H9 (cell line): ENCODE measurements around the gene EIF2B5. TPM values are rescaled to one million over a fixed set of nuclear protein-coding genes. Genes with fewer than 3 reads are reported as not detected.

Source experiments
- DNase-seq: peaks from one replicate; pipeline ENCODE4 v3.0.0-alpha.2; 2017
- H2AFZ ChIP-seq: one replicate; pipeline ENCODE4 v1.6.1; 2013; ENCODE audit warnings: mild to moderate bottlenecking, low read length, control low read depth, moderate library complexity
- H2AK5ac ChIP-seq: 2 replicates; pipeline ENCODE4 v1.6.1; 2013; ENCODE audit warnings: low read length, control low read depth, mixed read lengths; ENCODE audit not compliant: insufficient read length
- H2BK120ac ChIP-seq: one replicate; pipeline ENCODE4 v1.6.1; 2013; ENCODE audit warnings: low read depth, mild to moderate bottlenecking, low read length, control low read depth, inconsistent platforms; ENCODE audit not compliant: poor library complexity, severe bottlenecking
- H2BK12ac ChIP-seq: 2 replicates; pipeline ENCODE4 v1.6.1; 2013; ENCODE audit warnings: low read length, control low read depth, mixed read lengths, low read depth; ENCODE audit not compliant: insufficient read length
- H2BK15ac ChIP-seq: 2 replicates; pipeline ENCODE4 v1.6.1; 2013; ENCODE audit warnings: low read depth, low read length, control low read depth
- H2BK20ac ChIP-seq: one replicate; pipeline ENCODE4 v1.6.1; 2013; ENCODE audit warnings: low read depth, mild to moderate bottlenecking, low read length, control low read depth, inconsistent platforms; ENCODE audit not compliant: poor library complexity, severe bottlenecking
- H2BK5ac ChIP-seq: 2 replicates; pipeline ENCODE4 v1.6.1; 2013; ENCODE audit warnings: low read length, control low read depth, mixed read lengths; ENCODE audit not compliant: insufficient read length
- H3K14ac ChIP-seq: 2 replicates; pipeline ENCODE4 v1.6.1; 2013; ENCODE audit warnings: low read length, control low read depth; ENCODE audit not compliant: insufficient read depth
- H3K18ac ChIP-seq: 2 replicates; pipeline ENCODE4 v1.6.1; 2013; ENCODE audit warnings: low read depth, mild to moderate bottlenecking, mixed read lengths, low read length, control low read depth; ENCODE audit not compliant: insufficient read length
- H3K23ac ChIP-seq: 2 replicates; pipeline ENCODE4 v1.6.1; 2013; ENCODE audit warnings: low read length, control low read depth, mixed read lengths, low read depth; ENCODE audit not compliant: insufficient read length
- H3K23me2 ChIP-seq: 2 replicates; pipeline ENCODE4 v1.6.1; 2013; ENCODE audit warnings: low read depth, mild to moderate bottlenecking, mixed read lengths, low read length, control low read depth; ENCODE audit not compliant: insufficient read length, poor library complexity, severe bottlenecking
- H3K27ac ChIP-seq: 2 replicates; pipeline ENCODE4 v1.5.1; 2013; ENCODE audit warnings: low read length, control low read depth, mixed read lengths, low read depth; ENCODE audit not compliant: insufficient read length
- H3K27me3 ChIP-seq: 2 replicates; pipeline ENCODE4 v1.6.1; 2013; ENCODE audit warnings: low read length, control low read depth, inconsistent platforms; ENCODE audit not compliant: insufficient read depth
- H3K4ac ChIP-seq: 2 replicates; pipeline ENCODE4 v1.6.1; 2013; ENCODE audit warnings: low read depth, mild to moderate bottlenecking, control low read depth, inconsistent platforms, low read length, moderate library complexity
- H3K4me1 ChIP-seq: 2 replicates; pipeline ENCODE4 v1.6.1; 2013; ENCODE audit warnings: low read length, control low read depth, inconsistent platforms; ENCODE audit not compliant: insufficient read depth
- H3K4me2 ChIP-seq: 2 replicates; pipeline ENCODE4 v1.6.1; 2013; ENCODE audit warnings: low read length, control low read depth, mixed read lengths; ENCODE audit not compliant: insufficient read length, insufficient read depth
- H3K56ac ChIP-seq: 2 replicates; pipeline ENCODE4 v1.6.1; 2013; ENCODE audit warnings: low read depth, mild to moderate bottlenecking, mixed read lengths, low read length, control low read depth; ENCODE audit not compliant: insufficient read length
- H3K79me1 ChIP-seq: 2 replicates; pipeline ENCODE4 v1.6.1; 2013; ENCODE audit warnings: low read depth, mild to moderate bottlenecking, moderate library complexity, low read length, control low read depth, inconsistent platforms; ENCODE audit not compliant: insufficient read depth, poor library complexity, severe bottlenecking
- H3K79me2 ChIP-seq: 2 replicates; pipeline ENCODE4 v1.6.1; 2013; ENCODE audit warnings: low read length, control low read depth, inconsistent platforms; ENCODE audit not compliant: insufficient read depth
- H3K9ac ChIP-seq: 2 replicates; pipeline ENCODE4 v1.6.1; 2013; ENCODE audit warnings: low read length, control low read depth, mixed read lengths; ENCODE audit not compliant: insufficient read length; ENCODE audit errors: extremely low read depth
- H3K9me3 ChIP-seq: one replicate; pipeline ENCODE4 v1.6.1; 2013; ENCODE audit warnings: low read depth, low read length, inconsistent platforms; ENCODE audit not compliant: control insufficient read depth
- H3T11ph ChIP-seq: one replicate; pipeline ENCODE4 v1.6.1; 2013; ENCODE audit warnings: mild to moderate bottlenecking, low read length, control low read depth, inconsistent platforms
- H4K20me1 ChIP-seq: one replicate; pipeline ENCODE4 v1.6.1; 2013; ENCODE audit not compliant: control insufficient read depth, insufficient read length, insufficient read depth
- H4K5ac ChIP-seq: 2 replicates; pipeline ENCODE4 v1.6.1; 2013; ENCODE audit warnings: low read depth, mild to moderate bottlenecking, mixed read lengths, low read length, control low read depth; ENCODE audit not compliant: insufficient read length
- H4K8ac ChIP-seq: replicated peaks from 2 replicates; pipeline ENCODE4 v1.6.1; 2013; ENCODE audit warnings: low read length, control low read depth, mixed read lengths, low read depth; ENCODE audit not compliant: insufficient read length
- H4K91ac ChIP-seq: 2 replicates; pipeline ENCODE4 v1.6.1; 2013; ENCODE audit warnings: low read depth, mild to moderate bottlenecking, moderate library complexity, mixed read lengths, low read length, control low read depth; ENCODE audit not compliant: insufficient read length
- H3K27ac Mint-ChIP-seq, 3 experiments: 2 replicates in 2 of 3; 3 replicates in 1 of 3; pipeline ENCODE4 v1.8.0; 2020 to 2021; ENCODE audit warnings: mixed read lengths in 3 of 3, mild to moderate bottlenecking in 1 of 3, moderate library complexity in 1 of 3
- H3K27me3 Mint-ChIP-seq: 2 replicates; pipeline ENCODE4 v1.8.0; 2021; ENCODE audit warnings: low read depth, mild to moderate bottlenecking, moderate library complexity, mixed read lengths
- H3K36me3 Mint-ChIP-seq, 3 experiments: 2 replicates in 2 of 3; 3 replicates in 1 of 3; pipeline ENCODE4 v1.8.0; 2020 to 2021; ENCODE audit warnings: low read depth in 3 of 3, mixed read lengths in 3 of 3; ENCODE audit not compliant: insufficient read depth in 1 of 3
- H3K4me1 Mint-ChIP-seq, 2 experiments: 2 replicates each; pipeline ENCODE4 v1.8.0; 2020; ENCODE audit warnings: mixed read lengths in 2 of 2
- H3K4me3 Mint-ChIP-seq, 2 experiments: 2 replicates in 1 of 2; 3 replicates in 1 of 2; pipeline ENCODE4 v1.8.0; 2020 to 2021; ENCODE audit warnings: mild to moderate bottlenecking in 2 of 2, mixed read lengths in 2 of 2, moderate library complexity in 1 of 2
- H3K9me3 Mint-ChIP-seq, 2 experiments: 2 replicates in 1 of 2; 3 replicates in 1 of 2; pipeline ENCODE4 v1.8.0; 2020; ENCODE audit warnings: mild to moderate bottlenecking in 2 of 2, mixed read lengths in 2 of 2, moderate library complexity in 1 of 2
- WGBS: extraction: QIAGEN DNeasy Blood & Tissue Kit; methylation state at CpG from one replicate; pipeline ENCODE4 v1.1.7; 2013; ENCODE audit warnings: missing lambda C conversion rate, low lambda C conversion rate, mixed read lengths; ENCODE audit not compliant: insufficient read length; ENCODE audit errors: extremely low coverage; 5-methylcytosine and 5-hydroxymethylcytosine counted together
- total RNA-seq: library from RNA; stranded (reverse); gene quantifications from 2 replicates; pipeline ENCODE4 v1.2.1, GENCODE V29; 2021
- TF ChIP-seq, protein P1 (sequence below): fragments of 200-600 bp; sonication (generic); conservative IDR thresholded peaks from 3 replicates; pipeline ENCODE4 v1.8.0; 2021; ENCODE audit warnings: antibody characterized with exemption, mild to moderate bottlenecking

EIF2B5 gene
- total RNA-seq, 1 experiment from 2014 or later, result 42.0 TPM

DNA sequence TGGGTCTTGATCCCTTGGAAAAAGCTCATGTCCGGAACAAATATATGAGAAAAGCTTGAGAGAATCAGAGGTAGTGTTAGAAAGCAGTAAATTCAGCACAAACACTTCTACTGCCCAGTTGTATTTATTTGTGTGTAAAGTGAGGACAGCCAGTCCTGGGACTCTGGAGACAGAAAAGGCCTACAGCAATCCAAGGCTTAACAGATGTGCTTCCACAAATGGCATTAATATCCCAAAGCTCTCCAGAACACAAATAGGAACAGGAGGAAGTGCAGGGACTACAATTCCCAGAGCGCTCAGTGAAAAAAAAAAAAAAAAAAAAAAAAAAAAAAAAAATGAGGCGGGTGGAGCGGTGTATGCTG lies 39.1 kb downstream of the EIF2B5 start:
- Histone ChIP-seq H2BK5ac (no peak overlapping the region), H2BK120ac (no peak overlapping the region), H4K20me1 (peaks cover 3% of the 10 kb centered on the region), H3K18ac (no peak overlapping the region), H3K79me1 (peaks cover 7% of the 10 kb centered on the region), H3K23me2 (peaks cover 16% of the 10 kb centered on the region), H2AK5ac (no peak overlapping the region), H3K4me1 (no peaks in the 10 kb centered on the region; the same call in 1 of the 2 replicates), H4K91ac (no peak overlapping the region), H2BK15ac (no peak overlapping the region), H2BK20ac (no peak overlapping the region), H4K8ac (no peak overlapping the region), H3K23ac (no peak overlapping the region), H3K14ac (no peak overlapping the region), H2BK12ac (no peak overlapping the region), H2AFZ (no peak overlapping the region), H4K5ac (no peak overlapping the region), H3K4me2 (no peak overlapping the region), H3T11ph (no peak overlapping the region), H3K27me3 (no peaks in the 10 kb centered on the region), H3K9ac (no peak overlapping the region), H3K27ac (no peak overlapping the region), H3K9me3 (no peaks in the 10 kb centered on the region), H3K79me2 (peaks cover 9% of the 10 kb centered on the region; the same call in 1 of the 2 replicates), H3K56ac (no peak overlapping the region), H3K4ac (no peak overlapping the region)
- Mint-ChIP-seq H3K36me3 (peaks cover 27 to 59% (median 44%) of the 10 kb centered on the region in 3 experiments), H3K4me1 (peaks cover 23 to 31% of the 10 kb centered on the region in 2 experiments), H3K27ac (peak overlapping the region in 1 of 3 experiments; percentile 45; a peak in 2 of 7 replicates), H3K27me3 (no peaks in the 10 kb centered on the region), H3K4me3 (peak overlapping the region; percentile 95 to 96; a peak in 4 of 5 replicates), H3K9me3 (no peaks in the 10 kb centered on the region)
- no peak for DNase-seq
- TF ChIP-seq, protein P1, sequence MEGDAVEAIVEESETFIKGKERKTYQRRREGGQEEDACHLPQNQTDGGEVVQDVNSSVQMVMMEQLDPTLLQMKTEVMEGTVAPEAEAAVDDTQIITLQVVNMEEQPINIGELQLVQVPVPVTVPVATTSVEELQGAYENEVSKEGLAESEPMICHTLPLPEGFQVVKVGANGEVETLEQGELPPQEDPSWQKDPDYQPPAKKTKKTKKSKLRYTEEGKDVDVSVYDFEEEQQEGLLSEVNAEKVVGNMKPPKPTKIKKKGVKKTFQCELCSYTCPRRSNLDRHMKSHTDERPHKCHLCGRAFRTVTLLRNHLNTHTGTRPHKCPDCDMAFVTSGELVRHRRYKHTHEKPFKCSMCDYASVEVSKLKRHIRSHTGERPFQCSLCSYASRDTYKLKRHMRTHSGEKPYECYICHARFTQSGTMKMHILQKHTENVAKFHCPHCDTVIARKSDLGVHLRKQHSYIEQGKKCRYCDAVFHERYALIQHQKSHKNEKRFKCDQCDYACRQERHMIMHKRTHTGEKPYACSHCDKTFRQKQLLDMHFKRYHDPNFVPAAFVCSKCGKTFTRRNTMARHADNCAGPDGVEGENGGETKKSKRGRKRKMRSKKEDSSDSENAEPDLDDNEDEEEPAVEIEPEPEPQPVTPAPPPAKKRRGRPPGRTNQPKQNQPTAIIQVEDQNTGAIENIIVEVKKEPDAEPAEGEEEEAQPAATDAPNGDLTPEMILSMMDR, result no peak
- WGBS, result no CpG with 5 or more reads among the region's 4 CpGs
